Skin epidermis (tissue), 12 donors: Measurements from ENCODE around the gene CARNS1.

Experiments
- H3K27ac ChIP-seq, 21 experiments: fragments of 200-600 bp; sonication (generic) in 11 of 21; one replicate each; pipeline ENCODE4 v1.5.0; 2020; ENCODE audit warnings: mild to moderate bottlenecking in 3 of 21, inconsistent platforms in 2 of 21, moderate library complexity in 2 of 21
- H3K4me3 ChIP-seq, 7 experiments: fragments of 200-600 bp; sonication (generic) in 2 of 7; one replicate each; pipeline ENCODE4 v1.5.0; 2020; ENCODE audit warnings: inconsistent platforms in 2 of 7, mild to moderate bottlenecking in 2 of 7, moderate library complexity in 1 of 7

Gene CARNS1

DNA sequence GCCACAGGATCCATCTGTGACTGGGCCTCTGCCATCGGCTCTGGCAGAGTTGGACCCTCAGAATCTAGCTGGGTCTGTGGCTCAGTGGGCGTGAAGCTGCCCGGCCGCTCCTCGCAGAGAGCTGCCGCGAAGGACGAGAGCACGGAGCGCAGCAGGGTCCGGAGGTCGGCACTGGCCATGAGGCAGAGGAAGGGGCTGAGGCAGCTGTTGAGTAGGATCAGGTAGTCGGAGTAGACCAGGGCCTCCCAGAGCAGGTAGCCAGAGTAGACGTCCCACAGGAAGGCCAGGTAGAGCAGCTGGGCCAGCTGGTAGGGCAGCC lies 36.1 kb downstream of the CARNS1 start:
- no peak overlapping the region for H3K27ac ChIP-seq
- no peak overlapping the region for H3K4me3 ChIP-seq

DNA sequence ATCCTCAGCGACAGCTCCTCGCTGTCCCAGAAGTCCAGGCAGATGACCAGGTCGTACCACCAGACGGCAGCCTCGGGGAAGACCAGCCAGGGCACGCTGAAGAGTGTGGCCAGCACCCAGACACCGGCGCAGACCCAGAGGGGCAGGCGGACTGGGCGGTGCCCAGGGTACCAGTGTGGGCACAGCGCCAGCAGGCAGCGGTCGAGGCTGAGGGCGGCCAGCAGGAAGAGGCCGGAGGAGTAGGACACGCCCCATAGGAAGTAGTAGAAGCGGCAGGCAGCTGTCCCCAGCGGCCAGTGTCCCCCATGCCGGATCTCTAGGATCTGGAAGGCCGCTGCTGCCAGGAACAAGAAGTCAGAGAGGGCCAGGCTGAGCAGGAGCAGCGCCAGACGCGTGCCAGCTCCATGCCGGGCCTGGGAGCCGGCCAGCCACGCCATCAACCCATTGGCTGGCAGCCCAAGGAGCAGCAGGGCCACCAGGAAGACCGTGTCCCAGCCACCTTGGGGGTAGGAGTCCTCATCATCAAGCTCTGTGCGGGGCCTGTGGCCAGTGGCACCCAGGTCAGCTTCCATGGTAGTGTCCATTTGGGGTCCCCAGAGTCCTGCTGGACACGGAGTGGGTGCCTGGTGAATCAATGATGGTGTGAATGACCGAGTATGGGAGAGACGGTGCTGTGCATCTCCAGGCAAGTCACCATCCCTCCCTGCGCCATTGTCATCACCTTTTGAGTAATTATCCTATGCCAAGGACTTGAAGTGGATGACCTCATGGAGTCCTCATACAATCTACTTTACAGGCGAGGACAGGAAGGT lies 36.9 kb downstream of the CARNS1 start, which contains the start of gene GPR152:
Gene GPR152 (minus strand): TSS at position 589 of the 812 bp plus-strand sequence. CDS start 5 bp downstream, at position 584.
- H3K27ac ChIP-seq = peak within 1 kb of the TSS in 2 of 21 experiments; percentile 27 to 38
- H3K4me3 ChIP-seq = no peak within 1 kb of the TSS

DNA sequence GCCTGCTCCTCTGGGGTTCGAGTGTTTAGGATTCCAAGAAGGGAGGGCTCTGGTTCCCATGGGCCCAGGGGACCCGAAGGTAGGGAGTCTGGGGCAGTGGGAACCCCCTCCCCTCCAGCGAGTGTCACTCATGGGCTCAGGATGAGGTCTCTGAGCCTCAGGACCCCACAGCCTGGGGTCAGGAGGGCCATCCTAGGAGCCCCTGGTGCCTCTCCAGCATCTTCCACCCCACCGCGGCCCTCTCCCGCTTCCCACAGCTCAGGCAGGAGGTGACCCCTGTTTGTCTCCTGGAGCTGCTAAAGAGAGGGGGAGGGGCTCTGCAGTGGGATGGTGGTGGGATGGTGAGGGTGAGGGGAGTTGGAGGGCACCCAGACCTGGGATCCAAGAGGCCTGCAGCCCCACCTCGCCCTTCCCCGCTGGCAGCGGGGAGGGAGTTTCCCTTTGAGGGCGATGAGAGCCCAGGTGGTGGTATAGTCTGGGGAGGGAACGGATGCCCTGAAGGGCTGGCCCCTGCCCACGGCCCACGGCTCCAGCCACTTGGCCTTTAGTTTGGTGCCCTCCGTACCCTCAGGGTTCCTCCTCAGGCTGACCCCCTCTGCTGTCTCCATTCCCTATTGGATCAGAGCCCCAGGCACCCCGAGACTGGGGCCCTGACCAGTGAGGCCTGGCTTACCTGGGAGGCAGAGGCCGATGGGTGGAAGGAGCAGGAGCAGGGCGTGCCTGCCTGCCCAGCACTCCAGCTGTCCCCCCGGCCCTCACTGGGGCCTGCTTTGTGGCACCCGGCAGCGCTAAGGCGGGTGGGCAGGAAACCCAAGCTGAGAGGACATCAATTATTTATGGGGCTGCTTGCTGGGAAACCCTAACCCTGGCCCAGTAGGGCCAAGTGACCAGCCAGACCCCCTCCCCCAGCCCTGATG lies 38.6 kb downstream of the CARNS1 start:
- no peak overlapping the region for H3K4me3 ChIP-seq
- H3K27ac ChIP-seq = no peak overlapping the region

DNA sequence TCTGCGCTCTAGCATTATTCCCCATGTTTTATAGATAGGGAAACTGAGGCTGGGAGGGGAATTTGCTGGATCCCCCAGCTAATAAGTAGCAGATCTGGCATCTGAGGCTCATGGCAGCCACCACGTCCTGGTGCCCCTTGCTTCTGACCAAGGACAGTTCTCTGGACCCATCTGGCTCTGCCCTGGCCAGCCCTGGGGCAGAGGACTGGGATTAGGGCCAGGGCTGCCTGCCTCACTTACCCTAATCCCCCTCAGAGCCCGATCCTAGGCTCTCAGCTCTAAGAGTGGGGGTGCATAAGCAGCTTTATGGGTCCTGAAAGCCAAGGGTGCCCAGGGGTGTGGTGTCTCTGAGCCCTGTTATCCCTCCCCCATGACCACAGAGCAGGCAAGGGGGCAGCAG lies 39.6 kb downstream of the CARNS1 start, which contains the start of gene CABP4:
Gene CABP4 (plus strand): TSS at position 301 of the 400 bp plus-strand sequence. CDS start 70 bp downstream, at position 371.
- Histone ChIP-seq H3K27ac (no peak within 1 kb of the TSS), H3K4me3 (no peak within 1 kb of the TSS)

DNA sequence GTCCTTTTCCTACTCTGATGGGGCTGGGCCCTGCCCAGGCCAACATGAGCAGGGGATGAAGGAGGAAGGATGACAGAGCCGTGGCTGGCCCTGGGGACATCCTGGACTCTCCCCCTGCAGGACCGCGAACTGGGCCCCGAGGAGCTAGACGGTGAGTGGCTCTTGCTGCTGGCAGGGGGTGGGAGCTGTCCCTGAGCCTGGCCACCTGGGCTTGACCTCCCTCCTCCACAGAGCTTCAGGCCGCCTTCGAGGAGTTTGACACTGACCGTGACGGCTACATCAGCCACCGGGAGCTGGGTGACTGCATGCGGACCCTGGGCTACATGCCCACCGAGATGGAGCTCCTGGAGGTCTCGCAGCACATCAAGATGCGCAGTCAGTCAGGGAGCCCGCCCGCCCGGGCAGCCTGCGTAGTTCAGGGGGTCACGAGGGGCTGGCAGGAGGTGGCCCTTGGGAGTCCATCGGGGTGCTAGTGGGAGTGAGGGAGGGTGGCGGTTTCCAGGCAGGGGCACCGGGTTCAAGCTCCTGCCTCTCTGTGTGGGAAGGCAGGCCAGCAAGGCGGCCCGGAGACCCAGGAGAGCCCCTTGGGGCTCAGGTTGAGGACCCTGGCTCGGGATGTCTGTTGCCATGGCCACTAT lies 40.7 kb downstream of the CARNS1 start:
- Histone ChIP-seq H3K4me3 (no peak overlapping the region), H3K27ac (no peak overlapping the region)

DNA sequence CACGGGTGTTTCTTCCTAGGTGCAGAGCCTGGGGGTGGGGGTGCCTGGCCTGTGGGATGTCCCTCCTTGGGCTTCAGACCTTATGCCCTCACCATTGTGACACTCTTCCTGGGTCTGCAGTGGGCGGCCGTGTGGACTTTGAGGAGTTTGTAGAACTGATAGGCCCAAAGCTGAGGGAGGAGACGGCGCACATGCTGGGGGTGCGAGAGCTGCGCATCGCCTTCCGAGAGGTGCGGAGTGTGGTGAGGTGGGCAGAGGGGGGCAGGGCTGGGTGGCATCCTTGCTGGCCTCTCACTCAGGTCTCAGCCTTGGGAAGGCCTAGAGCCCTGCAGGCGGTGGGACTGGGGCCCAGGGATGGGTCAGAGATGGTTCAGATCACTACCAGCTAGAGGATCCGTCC lies 42.0 kb downstream of the CARNS1 start:
- no peak overlapping the region for H3K4me3 ChIP-seq
- no peak overlapping the region for H3K27ac ChIP-seq

DNA sequence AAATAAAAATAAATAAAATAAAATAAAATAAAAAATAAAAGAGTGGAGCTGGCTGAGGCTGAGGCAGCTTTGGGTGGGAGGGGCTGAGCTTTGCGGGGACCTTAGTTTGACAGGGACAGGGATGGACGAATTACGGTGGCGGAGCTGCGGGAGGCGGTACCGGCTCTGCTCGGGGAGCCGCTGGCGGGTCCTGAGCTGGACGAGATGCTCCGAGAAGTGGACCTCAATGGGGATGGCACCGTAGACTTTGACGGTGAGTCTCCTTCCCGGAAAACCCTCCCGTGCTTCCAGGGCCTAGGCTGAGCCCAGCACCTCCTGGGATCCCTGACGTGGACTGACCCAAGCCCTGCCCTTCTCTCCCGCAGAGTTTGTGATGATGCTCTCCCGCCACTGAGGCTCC lies 42.8 kb downstream of the CARNS1 start:
- Histone ChIP-seq H3K27ac (peak overlapping the region in 1 of 21 experiments; percentile 18), H3K4me3 (no peak overlapping the region)

DNA sequence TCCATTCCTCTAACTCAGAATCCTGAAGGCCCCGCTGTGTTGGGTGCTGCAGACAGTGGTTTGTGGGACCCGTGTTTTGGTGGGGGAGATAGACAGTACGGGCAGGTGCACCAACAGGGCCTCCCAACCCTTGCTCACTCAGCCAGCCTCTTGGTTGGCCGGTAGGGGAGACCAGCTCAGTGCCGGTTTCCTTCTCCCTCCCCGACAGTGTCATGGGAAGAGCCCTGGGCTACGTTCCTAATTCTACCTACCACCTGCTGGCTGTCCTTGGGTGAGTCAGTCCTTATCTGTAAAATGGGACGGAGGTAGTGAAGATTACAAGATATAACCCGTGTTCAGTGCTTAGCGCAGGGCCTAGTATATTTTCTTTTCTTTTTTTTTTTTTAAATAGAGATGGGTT lies 47.7 kb downstream of the CARNS1 start:
- Histone ChIP-seq H3K27ac (peak overlapping the region in 12 of 21 experiments; percentile 83 to 99 (median 92)), H3K4me3 (no peak overlapping the region)

DNA sequence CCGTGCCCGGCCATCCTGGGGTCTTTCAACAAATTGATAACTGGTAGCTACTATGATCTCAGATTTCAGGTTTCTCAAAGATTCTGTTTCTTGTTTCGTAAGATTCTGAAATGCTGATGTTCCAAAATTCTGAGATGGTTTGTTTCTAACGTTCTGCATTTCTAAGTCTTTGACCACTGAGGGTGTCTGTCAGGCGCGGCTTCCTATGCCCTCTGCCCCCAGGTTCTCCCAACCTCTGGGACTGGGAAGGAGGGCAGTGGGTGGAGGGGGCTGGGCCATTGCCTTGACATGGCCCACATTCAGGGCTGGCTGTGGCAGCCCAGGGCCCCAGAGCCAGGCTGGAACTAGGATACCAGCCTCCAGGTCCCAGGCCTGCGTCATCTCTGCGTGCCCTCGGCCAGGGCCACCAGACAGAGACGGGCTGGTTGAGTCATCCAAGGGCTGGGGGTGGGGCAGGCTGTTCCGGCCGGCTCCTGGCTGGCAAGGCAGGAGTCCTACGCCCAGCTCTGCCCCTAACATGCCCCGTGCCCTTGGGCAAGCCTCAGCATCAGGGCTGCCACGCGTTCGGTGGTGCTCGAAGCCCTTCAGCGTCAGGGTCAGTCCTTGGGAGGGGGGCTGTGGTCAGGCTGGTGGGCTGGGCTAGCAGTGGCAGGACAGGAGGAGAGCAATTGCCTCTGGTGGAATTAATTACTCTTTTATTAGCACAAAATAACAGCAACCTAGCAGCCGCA lies 48.4 kb downstream of the CARNS1 start:
- Histone ChIP-seq H3K4me3 (peak overlapping the region; percentile 37 to 53 (median 45)), H3K27ac (peak overlapping the region; percentile 33 to 99 (median 92))

DNA sequence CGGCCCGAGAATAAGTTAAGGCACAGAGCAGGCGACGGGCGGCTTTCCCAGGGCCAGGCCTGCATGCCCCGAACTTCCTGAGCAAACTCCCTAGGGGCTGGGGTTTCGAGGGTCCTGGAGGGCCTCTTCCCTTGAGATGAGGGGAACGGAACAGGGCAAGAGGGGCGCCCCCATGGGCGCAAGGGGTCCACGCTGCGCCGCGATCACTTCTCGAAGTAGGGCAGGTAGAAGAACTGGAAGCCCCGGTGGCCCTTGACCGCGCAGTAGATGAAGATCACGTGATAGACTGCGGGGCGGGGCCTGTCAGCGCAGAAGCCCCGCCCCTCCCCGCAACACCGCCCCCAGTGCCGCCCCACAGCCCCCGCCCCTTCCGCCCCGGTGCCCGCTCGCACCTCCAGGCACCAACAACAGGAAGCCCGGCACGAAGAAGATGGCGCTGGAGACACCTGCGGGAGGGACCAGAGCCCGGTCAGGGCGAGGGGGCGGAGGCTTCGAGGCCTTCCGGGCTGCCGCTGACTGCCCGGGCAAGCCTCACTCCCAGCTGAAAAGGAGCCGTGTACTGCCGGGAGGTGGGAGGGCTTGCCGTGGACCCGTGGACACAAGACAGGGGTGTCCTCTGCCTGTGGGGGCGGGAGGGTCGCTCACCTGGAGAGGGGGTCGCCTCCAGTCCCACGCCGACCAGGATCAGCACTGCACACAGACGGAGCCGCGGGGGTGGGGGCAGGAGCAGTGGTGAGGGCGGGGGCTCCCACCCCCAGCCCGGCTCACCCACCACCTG lies 49.1 kb downstream of the CARNS1 start:
- peak overlapping the region; percentile 37 to 53 (median 45) for H3K4me3 ChIP-seq
- peak overlapping the region; percentile 33 to 99 (median 92) for H3K27ac ChIP-seq

DNA sequence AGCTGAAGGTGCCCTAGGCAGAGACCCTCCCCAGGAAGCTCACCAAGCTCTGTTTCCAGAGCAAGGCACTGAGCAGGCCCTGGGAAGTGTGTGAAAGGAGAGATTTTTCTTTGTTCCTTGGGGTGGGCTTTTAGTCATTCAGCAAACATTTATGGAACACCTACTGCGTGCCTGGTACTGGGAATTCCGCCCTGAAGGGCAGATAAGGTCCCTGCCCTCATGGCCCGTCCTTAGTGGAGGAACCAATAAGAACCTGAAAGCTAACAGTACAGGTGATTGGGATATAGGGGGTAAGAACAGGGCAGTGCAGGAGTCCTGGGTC lies 49.7 kb downstream of the CARNS1 start:
- peak overlapping the region; percentile 37 to 53 (median 45) for H3K4me3 ChIP-seq
- H3K27ac ChIP-seq = peak overlapping the region; percentile 13 to 99 (median 92)

DNA sequence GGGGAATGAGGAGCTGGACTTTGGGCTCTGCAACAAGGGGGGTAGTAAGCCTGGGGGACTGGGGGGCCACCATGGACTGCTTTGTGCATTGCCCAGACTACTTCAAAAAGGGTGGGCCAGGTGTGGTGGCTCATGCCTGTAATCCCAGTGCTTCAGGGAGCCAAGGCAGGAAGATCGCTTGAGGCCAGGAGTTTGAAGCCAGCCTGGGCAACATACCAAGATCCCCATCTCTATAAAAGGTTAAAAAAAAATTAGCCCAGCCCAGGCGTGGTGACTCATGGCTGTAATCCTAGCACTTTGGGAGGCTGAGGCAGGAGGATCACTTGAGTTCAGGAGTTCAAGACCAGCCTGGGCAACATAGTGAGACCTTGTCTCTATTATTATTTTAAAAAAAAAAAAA lies 50.1 kb downstream of the CARNS1 start:
- peak overlapping the region in 17 of 21 experiments; percentile 83 to 99 (median 93) for H3K27ac ChIP-seq
- peak overlapping the region in 1 of 7 experiments; percentile 50 for H3K4me3 ChIP-seq

DNA sequence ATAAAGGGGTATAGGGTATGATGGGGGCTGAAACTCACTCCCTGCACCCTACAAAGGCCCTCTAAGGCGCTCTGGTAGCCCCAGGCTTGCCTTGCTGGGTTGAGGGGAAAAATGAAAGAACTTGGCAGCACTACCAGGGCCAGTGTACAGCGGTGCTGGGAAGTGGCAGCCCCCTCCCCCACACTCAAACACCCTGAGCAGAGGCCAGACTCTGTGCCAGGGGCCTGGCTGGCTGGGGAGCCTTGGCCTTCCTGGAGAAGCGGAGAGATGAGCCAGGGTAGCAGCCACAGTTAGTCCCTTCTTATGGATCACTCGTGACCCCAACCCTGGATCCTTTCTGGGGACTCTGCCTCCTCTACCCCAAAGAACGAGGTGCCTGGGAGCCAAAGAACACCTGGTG lies 50.9 kb downstream of the CARNS1 start:
- Histone ChIP-seq H3K27ac (peak overlapping the region in 8 of 21 experiments; percentile 3 to 99 (median 94)), H3K4me3 (no peak overlapping the region)

DNA sequence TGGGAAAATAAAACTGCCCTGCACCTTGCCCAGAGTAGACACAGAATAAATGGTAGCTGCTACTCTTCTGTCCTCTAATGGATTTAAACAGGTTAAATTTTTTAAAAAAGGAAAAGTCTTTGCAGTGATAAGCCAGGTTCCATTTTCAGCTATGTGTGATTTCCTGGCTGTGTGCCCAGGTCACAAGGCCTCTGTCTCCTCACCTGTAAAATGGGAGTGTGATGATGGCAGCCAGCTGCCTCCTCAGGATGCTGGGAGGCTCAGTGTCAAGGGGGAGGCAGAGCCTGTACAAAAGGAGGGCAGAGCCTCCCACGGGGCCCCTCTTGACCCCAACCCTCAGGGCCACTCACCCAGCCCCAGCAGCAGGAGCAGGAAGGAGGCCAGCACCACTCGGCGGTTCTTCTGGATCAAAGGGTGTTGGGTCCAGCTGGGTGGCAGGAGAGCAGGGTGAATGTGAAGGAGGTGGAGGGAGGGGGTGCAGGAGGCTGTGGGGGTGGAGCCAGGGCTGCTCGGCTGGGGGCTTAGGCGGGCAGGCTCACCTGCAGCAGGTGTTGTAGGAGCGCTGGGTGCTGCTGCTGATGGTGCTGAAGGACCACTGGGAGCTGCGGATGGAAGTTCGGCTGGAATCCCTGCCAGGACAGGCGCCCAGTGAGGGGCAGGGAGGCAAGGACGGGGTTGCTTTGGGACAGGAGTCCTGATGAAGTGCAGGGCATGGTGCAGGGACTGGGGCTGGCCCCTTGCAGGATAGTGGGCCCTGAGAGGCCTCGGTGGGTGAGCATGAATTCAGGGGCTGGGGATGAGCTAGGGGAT lies 51.7 kb downstream of the CARNS1 start:
- peak overlapping the region in 6 of 7 experiments; percentile 62 to 98 (median 82) for H3K4me3 ChIP-seq

DNA sequence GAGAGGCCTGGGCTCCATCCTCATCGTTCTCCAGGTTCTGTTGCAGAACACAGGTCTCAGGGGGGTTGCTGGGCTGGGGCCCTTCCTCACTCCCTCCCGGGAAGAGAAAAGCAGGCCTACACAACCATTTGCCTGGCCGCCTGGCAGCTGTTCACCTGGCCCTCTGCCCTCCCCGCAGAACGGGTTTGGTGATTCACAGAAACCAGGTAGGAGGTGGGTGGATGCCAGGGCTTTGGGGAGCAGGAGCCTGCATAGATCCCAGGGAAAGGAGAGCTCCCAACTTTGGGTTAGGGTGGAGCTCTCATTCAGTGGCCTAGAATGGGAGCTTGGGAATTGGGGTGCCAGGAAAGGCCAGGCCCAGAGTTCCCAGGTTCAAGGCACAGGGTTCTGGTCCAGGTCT lies 52.6 kb downstream of the CARNS1 start:
- peak overlapping the region; percentile 87 to 99 (median 96) for H3K27ac ChIP-seq

More for the DNA sequence above, 51.7 kb downstream of the CARNS1 start:
- peak overlapping the region in 18 of 21 experiments; percentile 6 to 99 (median 96) for H3K27ac ChIP-seq

DNA sequence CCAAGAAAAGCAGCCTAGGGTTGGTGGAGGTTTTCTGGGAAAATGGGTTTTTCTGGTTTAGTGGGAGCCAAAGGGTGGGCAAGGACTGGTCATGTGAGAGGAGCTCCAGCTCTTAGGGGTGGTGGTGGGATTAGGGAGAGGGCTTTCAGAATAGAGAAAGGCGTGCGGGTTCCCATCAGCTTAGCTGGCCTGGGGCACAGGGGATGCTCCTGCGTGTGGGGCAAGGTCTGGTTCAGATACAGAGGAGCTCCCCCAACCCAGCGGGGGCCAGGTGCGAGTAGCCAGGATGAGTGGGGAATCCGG lies 52.9 kb downstream of the CARNS1 start:
- peak overlapping the region; percentile 62 to 98 (median 82) for H3K4me3 ChIP-seq
- H3K27ac ChIP-seq = peak overlapping the region; percentile 87 to 99 (median 96)

More for the DNA sequence above, 52.6 kb downstream of the CARNS1 start:
- H3K4me3 ChIP-seq = peak overlapping the region; percentile 62 to 98 (median 82)

DNA sequence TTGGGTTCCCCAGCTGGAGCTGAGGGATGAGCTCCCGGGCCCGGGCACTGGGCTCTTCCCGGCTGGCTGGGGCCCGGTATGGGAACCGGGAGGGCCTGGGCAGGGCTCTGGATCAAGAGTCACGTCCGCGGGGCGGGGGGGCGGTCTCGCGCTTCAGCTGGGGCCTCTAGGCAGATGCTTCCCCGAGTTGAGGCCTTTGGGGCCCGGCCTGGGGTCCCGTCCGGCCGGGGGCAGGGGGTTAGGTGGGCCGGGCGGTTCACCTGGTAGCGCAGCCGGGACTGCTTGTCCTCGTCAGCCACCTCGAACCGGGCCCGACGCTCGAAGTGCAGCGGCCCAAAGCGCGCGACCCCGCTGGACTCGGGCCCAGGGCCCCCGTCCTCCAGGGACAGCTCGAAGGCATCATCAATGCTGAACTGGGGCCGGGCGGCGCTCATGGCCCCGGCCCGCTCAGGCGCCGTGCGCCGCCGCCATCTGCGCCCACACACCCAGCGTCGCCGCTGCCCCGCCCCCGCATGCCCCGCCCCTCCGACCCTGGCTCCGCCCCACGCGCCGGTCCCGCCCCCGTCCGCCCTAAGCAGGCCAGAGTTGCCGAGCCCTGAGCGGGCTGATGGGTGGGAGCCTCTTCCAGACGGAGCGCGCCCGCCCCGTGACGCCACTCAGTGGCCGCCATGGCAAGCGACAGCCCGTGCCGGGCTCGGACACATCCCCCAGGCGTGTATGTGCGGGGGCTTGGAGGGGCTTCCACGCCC lies 53.5 kb downstream of the CARNS1 start, which contains the start of gene TMEM134:
Gene TMEM134 (minus strand): TSS at position 493 of the 749 bp plus-strand sequence. CDS start 59 bp downstream, at position 434.
- Histone ChIP-seq H3K4me3 (peak within 1 kb of the TSS; percentile 62 to 98 (median 82)), H3K27ac (peak within 1 kb of the TSS; percentile 87 to 99 (median 96))
